UCSD-AML1 (cell line): ENCODE data around the gene DFFB.

Experiments used
- DNase-seq: peaks from one replicate; lab custom pipeline; 2025; ENCODE audit not compliant: unreplicated experiment; lab: John Stamatoyannopoulos, UW

Gene DFFB

GRCh38 chr1:3924186-3924824 is 67.0 kb downstream of the DFFB start:
- no peak for DNase-seq

DNA sequence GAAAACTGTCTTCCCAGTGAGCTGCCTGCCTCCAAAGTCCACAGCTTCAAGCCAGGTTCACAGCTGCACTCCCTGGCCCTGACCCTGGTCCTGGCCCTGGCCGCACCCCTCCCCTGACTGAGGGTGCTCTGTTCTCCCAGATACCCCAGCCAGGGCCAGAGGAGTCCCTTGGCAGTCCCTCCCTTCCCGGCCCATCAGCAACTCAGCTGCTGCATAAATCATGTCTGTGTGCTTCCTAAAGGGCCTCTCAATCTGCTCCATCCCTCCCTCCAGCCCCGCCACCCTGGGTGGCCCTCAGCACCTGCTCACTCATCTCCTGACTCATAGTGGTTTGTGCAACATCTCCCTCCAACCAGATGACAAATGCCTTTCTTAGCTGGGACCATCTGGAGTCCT is 67.5 kb downstream of the DFFB start:
- no peak for DNase-seq

DNA sequence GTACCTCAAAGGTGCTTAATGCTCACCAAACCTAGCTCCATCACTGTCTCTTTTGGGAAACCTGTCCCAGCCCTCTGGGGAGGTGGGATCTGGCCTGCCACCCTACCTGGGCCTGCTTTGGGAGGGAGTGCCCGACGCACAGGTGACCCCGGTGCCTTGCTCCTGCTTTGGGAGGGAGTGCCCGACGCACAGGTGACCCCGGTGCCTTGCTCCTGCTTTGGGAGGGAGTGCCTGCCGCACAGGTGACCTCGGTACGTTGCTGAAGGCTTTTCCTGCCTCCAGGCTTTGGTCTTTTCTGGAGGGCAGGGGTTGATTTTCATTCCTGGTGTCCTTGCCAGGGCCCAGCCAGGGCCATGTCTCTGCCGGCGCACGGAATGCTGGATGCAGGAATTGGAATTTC is 68.0 kb downstream of the DFFB start:
- no peak for DNase-seq

DNA sequence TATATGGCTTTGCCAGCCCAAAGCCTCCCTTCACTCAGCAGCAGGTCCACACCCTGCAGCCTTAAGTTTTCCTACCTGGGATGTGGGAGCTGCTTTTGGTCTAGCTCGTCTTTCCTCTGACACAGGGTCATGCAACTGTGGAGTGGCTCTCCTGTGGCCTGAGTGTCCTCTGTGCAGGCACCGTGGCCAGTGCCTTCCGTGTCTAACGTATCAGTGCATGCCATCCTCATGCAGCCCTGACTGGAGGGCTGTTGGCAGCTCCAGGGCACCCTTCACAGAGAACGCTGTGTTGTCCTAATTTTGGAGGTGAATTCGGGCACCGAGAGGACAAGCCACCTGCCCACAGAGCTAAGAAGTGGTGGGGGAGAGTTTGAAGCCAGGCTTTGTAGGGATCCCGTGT is 68.5 kb downstream of the DFFB start:
- no peak for DNase-seq

DNA sequence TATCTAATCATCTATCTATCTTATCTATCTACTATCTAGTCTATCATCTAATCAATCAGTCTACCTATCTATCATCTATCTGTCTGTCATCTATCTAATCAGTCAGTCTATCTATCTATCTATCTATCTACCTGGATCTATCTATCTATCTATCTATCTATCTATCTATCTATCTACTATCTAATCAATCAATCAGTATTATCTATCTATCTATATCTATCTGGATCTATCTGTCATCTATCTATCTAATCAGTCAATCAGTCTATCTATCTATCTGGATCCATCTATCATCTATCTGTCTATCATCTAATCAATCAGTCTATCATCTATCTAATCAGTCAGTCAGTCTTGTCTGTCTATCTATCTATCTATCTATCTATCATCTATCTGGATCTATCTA is 69.7 kb downstream of the DFFB start:
- DNase-seq, result no peak

- no peak for DNase-seq
Measured at GRCh38 chr1:3928586-3928985, 71.3 kb downstream of the DFFB start.

- no peak for DNase-seq
Measured at GRCh38 chr1:3929126-3929525, 71.8 kb downstream of the DFFB start.

GRCh38 chr1:3930301-3931006 is 73.2 kb downstream of the DFFB start:
- DNase-seq, result no peak

DNA sequence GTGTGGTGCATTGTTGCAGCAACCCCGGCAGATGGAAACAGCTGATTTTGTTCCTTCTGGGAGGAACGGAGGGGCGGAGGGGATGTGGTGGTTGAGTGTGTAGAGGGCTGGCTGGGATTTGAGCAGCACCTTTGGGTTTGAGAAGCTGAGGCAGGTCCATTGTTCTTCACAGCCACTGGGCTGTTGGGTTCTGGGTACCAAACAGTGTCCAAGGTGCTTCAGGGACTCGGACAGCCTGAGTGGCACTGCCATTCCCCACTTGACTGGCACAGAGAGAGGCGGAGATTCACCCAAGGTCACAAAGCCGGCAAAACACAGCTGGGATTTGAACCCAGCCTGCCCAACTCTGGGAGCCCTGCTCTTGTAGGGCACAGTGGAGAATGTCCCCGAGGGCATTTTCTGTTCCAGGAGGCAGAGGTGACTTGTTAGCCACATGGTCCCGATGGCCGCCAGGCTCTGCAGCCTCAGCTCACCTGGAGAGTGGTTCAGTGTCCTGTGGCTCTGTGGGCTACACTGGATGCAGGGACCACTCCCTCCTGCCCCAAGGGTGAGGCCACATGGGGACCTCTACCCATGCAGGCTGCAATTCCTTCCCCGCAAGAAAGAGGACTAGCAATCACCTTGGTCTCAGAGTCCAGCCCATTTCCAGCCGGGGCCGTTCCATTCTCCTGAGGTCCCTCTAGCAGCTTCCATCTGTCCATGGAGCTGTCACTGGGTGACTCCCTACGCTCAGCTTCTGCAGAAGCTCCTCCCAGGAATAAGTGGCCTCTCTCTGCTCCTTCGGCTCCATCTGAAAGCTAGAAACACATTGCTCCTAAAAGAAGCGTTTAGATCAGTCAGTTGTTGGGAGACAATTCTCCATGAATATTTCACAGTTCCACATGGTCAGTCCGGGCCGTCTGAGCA is 74.0 kb downstream of the DFFB start:
- no peak for DNase-seq

- DNase-seq, result no peak
Measured at GRCh38 chr1:3932156-3932919, 75.1 kb downstream of the DFFB start.
